IMR-90 (cell line): Measurements from ENCODE around the gene RHCE.
"Not testable (repeated sequence)": the region's sequence is repeated elsewhere in the genome, so short reads cannot be mapped to it uniquely, and the experiment has no call there.

Experiments
- BHLHE40 ChIP-seq: fragments of 150-350 bp; IDR thresholded peaks from 2 replicates; pipeline ENCODE4 v1.6.1; 2016; ENCODE audit warnings: mild to moderate bottlenecking, low read depth, low read length
- CEBPB ChIP-seq: IDR thresholded peaks from 2 replicates; pipeline ENCODE4 v1.6.1; 2012; ENCODE audit warnings: low read depth, low read length, improper control_type of control experiment
- FOS ChIP-seq: fragments of 150-350 bp; IDR thresholded peaks from 2 replicates; pipeline ENCODE4 v1.6.1; 2016; ENCODE audit warnings: low read depth, low read length
- MAFK ChIP-seq: IDR thresholded peaks from 2 replicates; pipeline ENCODE4 v1.6.1; 2012; ENCODE audit warnings: low read depth, low read length, improper control_type of control experiment
- MXI1 ChIP-seq: IDR thresholded peaks from 2 replicates; pipeline ENCODE4 v1.6.1; 2012; ENCODE audit warnings: low read depth, mild to moderate bottlenecking, low read length, moderate library complexity, borderline replicate concordance
- POLR2A ChIP-seq: IDR thresholded peaks from 2 replicates; pipeline ENCODE4 v1.6.1; 2012; ENCODE audit warnings: mild to moderate bottlenecking, low read depth, low read length
- RAD21 ChIP-seq: IDR thresholded peaks from 2 replicates; pipeline ENCODE4 v1.6.1; 2012; ENCODE audit warnings: low read length, improper control_type of control experiment
- RCOR1 ChIP-seq: IDR thresholded peaks from 2 replicates; pipeline ENCODE4 v1.6.1; 2012; ENCODE audit warnings: mild to moderate bottlenecking, low read length, improper control_type of control experiment; ENCODE audit not compliant: insufficient replicate concordance
- RFX5 ChIP-seq: IDR thresholded peaks from 2 replicates; pipeline ENCODE4 v1.8.0; 2012; ENCODE audit warnings: low read depth, mild to moderate bottlenecking, low read length, moderate library complexity
- SMC3 ChIP-seq: fragments of 150-350 bp; IDR thresholded peaks from 2 replicates; pipeline ENCODE4 v1.6.1; 2016; ENCODE audit warnings: low read depth, mild to moderate bottlenecking, antibody characterized with exemption, low read length, moderate library complexity
- TF ChIP-seq, protein P1 (sequence below): conservative IDR thresholded peaks from 2 replicates; pipeline ENCODE4 v1.5.1; 2012; ENCODE audit warnings: mild to moderate bottlenecking, low read depth, low read length, improper control_type of control experiment
- TF ChIP-seq, protein P2 (sequence below): fragments of 150-350 bp; IDR thresholded peaks from 2 replicates; pipeline ENCODE4 v1.6.1; 2017; ENCODE audit warnings: mild to moderate bottlenecking, antibody characterized with exemption, low read length, low read depth

DNA sequence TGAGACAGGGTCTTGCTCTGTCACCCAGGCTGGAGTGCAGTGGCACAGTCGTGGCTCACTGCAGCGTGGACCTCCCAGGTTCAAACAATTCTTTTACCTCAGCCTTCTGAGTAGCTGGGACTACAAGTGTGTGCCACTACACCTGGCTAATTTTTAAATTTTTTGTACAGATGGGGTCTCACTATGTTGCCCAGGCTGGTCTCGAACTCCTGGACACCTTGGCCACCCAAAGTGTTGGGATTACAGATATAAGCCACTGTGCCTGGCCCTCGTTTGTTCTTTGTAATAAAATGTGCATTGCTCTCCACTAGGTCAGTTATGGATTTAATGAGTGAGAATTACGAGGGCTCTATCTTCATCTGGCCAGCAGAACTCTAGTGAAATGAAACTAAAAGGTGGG, 24.0 kb upstream of the RHCE start:
- TF ChIP-seq BHLHE40, POLR2A, RAD21, CEBPB, RCOR1, RFX5, MXI1, FOS, SMC3, MAFK: not testable (repeated sequence)
- TF ChIP-seq, protein P1, sequence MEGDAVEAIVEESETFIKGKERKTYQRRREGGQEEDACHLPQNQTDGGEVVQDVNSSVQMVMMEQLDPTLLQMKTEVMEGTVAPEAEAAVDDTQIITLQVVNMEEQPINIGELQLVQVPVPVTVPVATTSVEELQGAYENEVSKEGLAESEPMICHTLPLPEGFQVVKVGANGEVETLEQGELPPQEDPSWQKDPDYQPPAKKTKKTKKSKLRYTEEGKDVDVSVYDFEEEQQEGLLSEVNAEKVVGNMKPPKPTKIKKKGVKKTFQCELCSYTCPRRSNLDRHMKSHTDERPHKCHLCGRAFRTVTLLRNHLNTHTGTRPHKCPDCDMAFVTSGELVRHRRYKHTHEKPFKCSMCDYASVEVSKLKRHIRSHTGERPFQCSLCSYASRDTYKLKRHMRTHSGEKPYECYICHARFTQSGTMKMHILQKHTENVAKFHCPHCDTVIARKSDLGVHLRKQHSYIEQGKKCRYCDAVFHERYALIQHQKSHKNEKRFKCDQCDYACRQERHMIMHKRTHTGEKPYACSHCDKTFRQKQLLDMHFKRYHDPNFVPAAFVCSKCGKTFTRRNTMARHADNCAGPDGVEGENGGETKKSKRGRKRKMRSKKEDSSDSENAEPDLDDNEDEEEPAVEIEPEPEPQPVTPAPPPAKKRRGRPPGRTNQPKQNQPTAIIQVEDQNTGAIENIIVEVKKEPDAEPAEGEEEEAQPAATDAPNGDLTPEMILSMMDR: not testable (repeated sequence)
- TF ChIP-seq, protein P2, sequence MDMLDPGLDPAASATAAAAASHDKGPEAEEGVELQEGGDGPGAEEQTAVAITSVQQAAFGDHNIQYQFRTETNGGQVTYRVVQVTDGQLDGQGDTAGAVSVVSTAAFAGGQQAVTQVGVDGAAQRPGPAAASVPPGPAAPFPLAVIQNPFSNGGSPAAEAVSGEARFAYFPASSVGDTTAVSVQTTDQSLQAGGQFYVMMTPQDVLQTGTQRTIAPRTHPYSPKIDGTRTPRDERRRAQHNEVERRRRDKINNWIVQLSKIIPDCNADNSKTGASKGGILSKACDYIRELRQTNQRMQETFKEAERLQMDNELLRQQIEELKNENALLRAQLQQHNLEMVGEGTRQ: not testable (repeated sequence)
